Measurements from ENCODE around the gene MRC2. TPM values are rescaled to one million over a fixed set of nuclear protein-coding genes. Genes with fewer than 3 reads are reported as not detected.

MRC2 gene
- total and polyA plus RNA-seq, 2 experiments from 2014 or later: 222 to 756 TPM

- H3K9me2 ChIP-seq (ENCODE audit: insufficient read depth): no peaks in the 10 kb centered on the region
- WGBS, 2 experiments (ENCODE audit: low coverage in 1 of 2, low lambda C conversion rate in 2 of 2, missing lambda C conversion rate in 2 of 2): 86 to 87% methylated on average over 3 of the region's 3 CpGs
- no peaks in the 10 kb centered on the region for H4K20me1 ChIP-seq (ENCODE audit: insufficient read depth)
- DNase-seq: no peak
- H3K79me2 ChIP-seq (ENCODE audit: insufficient read depth): no peaks in the 10 kb centered on the region
- H3K4me1 ChIP-seq (ENCODE audit: insufficient read depth): peaks cover 15% of the 10 kb centered on the region
- no peak overlapping the region for H2AFZ ChIP-seq
- H3K4me3 ChIP-seq: no peak overlapping the region
- H3K36me3 ChIP-seq (ENCODE audit: low read depth): no peaks in the 10 kb centered on the region
- H3K27me3 ChIP-seq (replicated peaks; ENCODE audit: insufficient read depth): no peaks in the 10 kb centered on the region
- in situ Hi-C loops (cut with MboI): no loop called here
- H3K27ac ChIP-seq: no peak overlapping the region
- H3K9me3 ChIP-seq (ENCODE audit: low read depth): no peaks in the 10 kb centered on the region
- no peak overlapping the region for H3K4me2 ChIP-seq (ENCODE audit: unreplicated experiment)
- peaks cover 14% of the 10 kb centered on the region for H3F3A ChIP-seq (ENCODE audit: insufficient read depth)
- no peak overlapping the region for H3K9ac ChIP-seq
- TF ChIP-seq EZH2phosphoT487 (IDR thresholded peaks at IDR 0.05; ENCODE audit: insufficient read depth, low read depth) (no peak), EZH2 (IDR thresholded peaks at IDR 0.05; ENCODE audit: insufficient read depth, poor library complexity, severe bottlenecking) (no peak)
Measured at GRCh38 chr17:62720126-62720850, 92.8 kb downstream of the MRC2 start.

DNA sequence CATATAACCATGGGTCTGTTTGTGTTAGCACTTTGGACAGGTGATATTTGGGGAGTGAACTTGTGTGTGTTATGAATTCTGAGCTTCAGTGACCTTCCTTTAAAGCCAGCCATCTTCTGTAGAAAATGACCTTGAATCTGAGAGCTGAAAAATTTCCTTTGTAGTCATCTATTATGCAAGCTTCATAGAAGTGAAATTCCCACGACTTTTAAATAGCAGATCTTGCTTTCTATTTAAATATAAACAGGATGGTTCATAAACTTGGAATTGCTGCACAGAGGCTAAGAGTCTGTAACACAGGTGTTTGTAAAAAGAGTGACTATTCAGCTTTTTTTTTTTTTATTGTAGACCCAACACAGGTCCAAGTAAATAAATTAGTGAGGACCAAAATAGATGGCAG, 95.2 kb downstream of the MRC2 start:
- DNase-seq: no peak
- WGBS, 2 experiments (ENCODE audit: low coverage in 1 of 2, low lambda C conversion rate in 2 of 2, missing lambda C conversion rate in 2 of 2): 57 to 63% methylated on average over 1 of the region's 1 CpG

DNA sequence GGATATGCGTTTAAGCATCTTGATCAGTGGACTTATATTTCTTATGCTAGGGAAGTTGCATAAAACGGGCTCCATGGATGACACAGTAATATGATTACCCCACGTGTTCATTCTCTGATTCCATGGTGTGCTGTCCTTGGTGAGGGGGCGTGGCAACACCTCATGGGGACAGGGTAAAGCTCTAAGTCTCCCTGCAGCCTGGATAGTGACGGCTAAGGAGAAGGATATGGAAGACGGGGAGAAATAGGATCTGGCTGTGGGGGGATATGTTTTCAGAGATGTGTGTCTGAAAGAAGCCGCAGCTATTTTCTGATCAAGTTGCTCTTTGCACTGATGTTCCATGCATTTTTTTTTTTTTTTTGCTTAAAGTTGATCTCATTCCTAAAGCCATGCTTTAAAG, 96.4 kb downstream of the MRC2 start:
- Histone ChIP-seq H3K4me2 (ENCODE audit: unreplicated experiment) (no peak overlapping the region), H2AFZ (no peak overlapping the region), H3K36me3 (ENCODE audit: low read depth) (no peaks in the 10 kb centered on the region), H3K9me2 (ENCODE audit: insufficient read depth) (no peaks in the 10 kb centered on the region), H3K79me2 (ENCODE audit: insufficient read depth) (no peaks in the 10 kb centered on the region), H4K20me1 (ENCODE audit: insufficient read depth) (no peaks in the 10 kb centered on the region), H3K27ac (no peak overlapping the region), H3K9ac (no peak overlapping the region), H3F3A (ENCODE audit: insufficient read depth) (peaks cover 8% of the 10 kb centered on the region; the same call in 1 of the 2 replicates), H3K9me3 (ENCODE audit: low read depth) (no peaks in the 10 kb centered on the region), H3K4me1 (ENCODE audit: insufficient read depth) (peaks cover 2% of the 10 kb centered on the region), H3K27me3 (replicated peaks; ENCODE audit: insufficient read depth) (no peaks in the 10 kb centered on the region), H3K4me3 (no peak overlapping the region)
- peak; percentile 37 for DNase-seq
- TF ChIP-seq EZH2 (IDR thresholded peaks at IDR 0.05; ENCODE audit: insufficient read depth, poor library complexity, severe bottlenecking) (no peak), EZH2phosphoT487 (IDR thresholded peaks at IDR 0.05; ENCODE audit: insufficient read depth, low read depth) (no peak)
- in situ Hi-C loops (cut with MboI): no loop called here
- 64 to 66% methylated on average over 7 of the region's 7 CpGs for WGBS, 2 experiments (ENCODE audit: low coverage in 1 of 2, low lambda C conversion rate in 2 of 2, missing lambda C conversion rate in 2 of 2)

More for the DNA sequence above, 95.2 kb downstream of the MRC2 start:
- H3K9me2 ChIP-seq (ENCODE audit: insufficient read depth): no peaks in the 10 kb centered on the region
- H3F3A ChIP-seq (ENCODE audit: insufficient read depth): peaks cover 11% of the 10 kb centered on the region; the same call in 1 of the 2 replicates
- H2AFZ ChIP-seq: no peak overlapping the region
- H3K79me2 ChIP-seq (ENCODE audit: insufficient read depth): no peaks in the 10 kb centered on the region
- H3K27me3 ChIP-seq (replicated peaks; ENCODE audit: insufficient read depth): no peaks in the 10 kb centered on the region
- TF ChIP-seq EZH2phosphoT487 (IDR thresholded peaks at IDR 0.05; ENCODE audit: insufficient read depth, low read depth) (no peak), EZH2 (IDR thresholded peaks at IDR 0.05; ENCODE audit: insufficient read depth, poor library complexity, severe bottlenecking) (no peak)
- H3K9ac ChIP-seq: no peak overlapping the region
- H3K4me1 ChIP-seq (ENCODE audit: insufficient read depth): peaks cover 12% of the 10 kb centered on the region
- H3K9me3 ChIP-seq (ENCODE audit: low read depth): no peaks in the 10 kb centered on the region
- no peak overlapping the region for H3K27ac ChIP-seq
- H3K36me3 ChIP-seq (ENCODE audit: low read depth): no peaks in the 10 kb centered on the region
- in situ Hi-C loops (cut with MboI): no loop called here
- H4K20me1 ChIP-seq (ENCODE audit: insufficient read depth): no peaks in the 10 kb centered on the region
- H3K4me2 ChIP-seq (ENCODE audit: unreplicated experiment): no peak overlapping the region
- H3K4me3 ChIP-seq: no peak overlapping the region

GRCh38 chr17:62724398-62725146, 97.1 kb downstream of the MRC2 start:
- WGBS, 2 experiments (ENCODE audit: low coverage in 1 of 2, low lambda C conversion rate in 2 of 2, missing lambda C conversion rate in 2 of 2): 65 to 71% methylated on average over 16 of the region's 16 CpGs
- H3K27ac ChIP-seq: no peak overlapping the region
- no peak overlapping the region for H2AFZ ChIP-seq
- in situ Hi-C loops (cut with MboI): no loop called here
- H3K4me3 ChIP-seq: no peak overlapping the region
- peak; percentile 40 for DNase-seq
- H3K9ac ChIP-seq: no peak overlapping the region
- TF ChIP-seq EZH2 (IDR thresholded peaks at IDR 0.05; ENCODE audit: insufficient read depth, poor library complexity, severe bottlenecking): no peak
- TF ChIP-seq EZH2phosphoT487 (IDR thresholded peaks at IDR 0.05; ENCODE audit: insufficient read depth, low read depth): no peak
- no peaks in the 10 kb centered on the region for H3K9me3 ChIP-seq (ENCODE audit: low read depth)
- H3K9me2 ChIP-seq (ENCODE audit: insufficient read depth): no peaks in the 10 kb centered on the region
- no peaks in the 10 kb centered on the region for H4K20me1 ChIP-seq (ENCODE audit: insufficient read depth)
- no peaks in the 10 kb centered on the region for H3K27me3 ChIP-seq (replicated peaks; ENCODE audit: insufficient read depth)
- peaks cover 1% of the 10 kb centered on the region; the same call in 1 of the 2 replicates for H3F3A ChIP-seq (ENCODE audit: insufficient read depth)
- H3K4me1 ChIP-seq (ENCODE audit: insufficient read depth): no peaks in the 10 kb centered on the region
- no peaks in the 10 kb centered on the region for H3K36me3 ChIP-seq (ENCODE audit: low read depth)
- H3K79me2 ChIP-seq (ENCODE audit: insufficient read depth): no peaks in the 10 kb centered on the region
- no peak overlapping the region for H3K4me2 ChIP-seq (ENCODE audit: unreplicated experiment)

Data from GM23248 (cell line).